GM21528 (cell line): Measurements from ENCODE around the gene ZNF830.
"Not testable (repeated sequence)": the region's sequence is repeated elsewhere in the genome, so short reads cannot be mapped to it uniquely, and the experiment has no call there.

ENCODE experiments used
- ATAC-seq: cut with Tn5 transposase; IDR thresholded peaks from one replicate; pipeline ENCODE4 v1.9.1; 2021; ENCODE audit warnings: mild to moderate bottlenecking, moderate library complexity; ENCODE audit not compliant: unreplicated experiment, low FRiP score

ZNF830 gene, protein sequence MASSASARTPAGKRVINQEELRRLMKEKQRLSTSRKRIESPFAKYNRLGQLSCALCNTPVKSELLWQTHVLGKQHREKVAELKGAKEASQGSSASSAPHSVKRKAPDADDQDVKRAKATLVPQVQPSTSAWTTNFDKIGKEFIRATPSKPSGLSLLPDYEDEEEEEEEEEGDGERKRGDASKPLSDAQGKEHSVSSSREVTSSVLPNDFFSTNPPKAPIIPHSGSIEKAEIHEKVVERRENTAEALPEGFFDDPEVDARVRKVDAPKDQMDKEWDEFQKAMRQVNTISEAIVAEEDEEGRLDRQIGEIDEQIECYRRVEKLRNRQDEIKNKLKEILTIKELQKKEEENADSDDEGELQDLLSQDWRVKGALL

GRCh38 chr17:34961093-34961911, at the start of gene ZNF830, which contains the start of gene CCT6B:
ZNF830 (plus strand) TSS chr17:34961540; CDS start chr17:34961567, 27 bp downstream.
CCT6B (minus strand) TSS chr17:34961460; CDS start chr17:34961393, 67 bp downstream.
- ATAC-seq = peak; percentile 92

DNA sequence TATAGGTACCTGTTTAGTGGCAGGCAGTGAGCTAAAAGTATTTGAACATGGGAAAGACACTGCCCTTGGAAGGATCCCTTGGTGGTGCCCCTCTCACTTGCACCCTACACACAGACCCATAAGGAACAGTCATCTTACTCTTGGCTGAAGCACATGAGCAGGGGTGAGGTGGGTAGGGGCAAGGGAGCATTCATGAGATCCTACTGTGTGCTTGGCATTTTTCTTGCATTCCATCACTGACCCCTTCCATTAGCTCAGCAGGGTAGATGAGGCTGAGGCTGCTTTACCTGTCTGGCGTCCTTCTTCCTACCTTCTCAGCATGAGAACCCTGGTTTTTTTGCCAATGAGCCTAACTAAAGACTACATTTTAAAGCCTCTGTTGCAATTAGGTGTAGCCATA, 48.3 kb upstream of the ZNF830 start:
- ATAC-seq = no peak

GRCh38 chr17:34916120-34916519, 45.2 kb upstream of the ZNF830 start:
- ATAC-seq = no peak

- ATAC-seq = no peak
Measured at GRCh38 chr17:34917381-34917780, 44.0 kb upstream of the ZNF830 start.

- ATAC-seq = no peak
Measured at GRCh38 chr17:34920676-34921075, 40.7 kb upstream of the ZNF830 start.

- no peak for ATAC-seq
Measured at GRCh38 chr17:34926661-34927060, 34.7 kb upstream of the ZNF830 start.

GRCh38 chr17:34930283-34930682, 31.1 kb upstream of the ZNF830 start:
- no peak for ATAC-seq

GRCh38 chr17:34950780-34951179, 10.6 kb upstream of the ZNF830 start:
- ATAC-seq = not testable (repeated sequence)

GRCh38 chr17:34958438-34958837, 2.9 kb upstream of the ZNF830 start:
- no peak for ATAC-seq

DNA sequence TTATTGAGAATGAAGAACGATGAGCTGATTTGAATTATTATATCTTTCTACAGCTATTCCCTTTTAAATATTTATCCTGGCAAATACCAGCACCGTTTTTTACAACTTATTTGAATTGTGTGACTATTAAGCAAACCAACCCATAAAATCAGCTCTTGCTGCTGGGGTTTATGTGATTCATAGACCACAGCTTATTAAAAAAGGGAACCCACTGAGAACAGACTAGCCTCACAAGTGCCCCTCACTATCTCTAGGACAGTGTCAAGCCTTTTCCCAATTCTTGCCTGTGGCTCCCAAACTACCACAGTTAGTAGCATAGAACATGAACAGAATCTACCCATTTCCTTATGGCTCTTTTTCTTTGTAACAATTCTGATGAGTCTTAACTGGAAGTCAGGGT, 12.8 kb downstream of the ZNF830 start:
- ATAC-seq = no peak

DNA sequence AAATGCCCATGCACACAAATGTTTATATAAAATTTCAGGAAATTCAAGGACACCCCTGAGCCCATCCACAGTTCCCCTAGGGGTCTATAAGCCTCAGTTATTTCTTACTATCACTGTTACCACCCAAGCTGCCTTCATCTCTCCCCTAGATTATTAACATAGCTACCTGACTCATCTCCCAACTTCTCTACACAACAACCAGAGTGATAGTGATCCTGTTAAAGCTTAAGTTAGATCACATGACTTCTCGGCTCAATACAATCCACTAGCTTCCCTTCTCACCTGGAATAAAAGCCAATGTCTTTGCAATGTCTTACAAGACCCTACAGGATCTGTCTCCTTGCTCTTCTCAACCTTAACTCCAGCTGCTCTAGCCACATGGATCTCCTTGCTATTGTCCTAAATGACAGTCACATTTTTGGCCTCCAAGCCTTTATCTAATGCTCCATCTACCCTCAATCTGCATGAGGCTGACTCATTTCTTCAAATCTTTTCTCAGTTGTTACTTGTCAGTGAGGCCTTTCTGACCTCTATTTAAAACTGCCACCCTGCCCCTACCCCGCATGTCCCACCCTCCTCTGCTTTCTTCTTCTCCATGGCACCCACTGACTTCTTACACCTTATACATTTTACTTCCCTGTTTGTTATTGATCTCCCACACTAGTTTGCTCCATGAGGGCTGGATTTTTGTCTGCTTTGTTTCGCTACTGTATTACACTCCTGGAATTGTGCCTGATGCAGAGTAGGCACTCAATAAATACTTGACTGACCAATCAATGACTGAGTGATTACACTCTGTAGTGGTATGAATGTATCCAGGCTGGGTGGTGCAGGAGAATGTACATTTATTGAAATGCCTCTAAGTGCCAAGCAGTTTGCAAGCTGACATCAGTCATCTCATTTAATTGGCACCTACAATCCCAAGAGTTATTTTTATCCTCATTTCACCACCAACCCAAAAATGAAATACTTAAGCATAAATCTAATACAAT, 13.8 kb downstream of the ZNF830 start:
- ATAC-seq = no peak

DNA sequence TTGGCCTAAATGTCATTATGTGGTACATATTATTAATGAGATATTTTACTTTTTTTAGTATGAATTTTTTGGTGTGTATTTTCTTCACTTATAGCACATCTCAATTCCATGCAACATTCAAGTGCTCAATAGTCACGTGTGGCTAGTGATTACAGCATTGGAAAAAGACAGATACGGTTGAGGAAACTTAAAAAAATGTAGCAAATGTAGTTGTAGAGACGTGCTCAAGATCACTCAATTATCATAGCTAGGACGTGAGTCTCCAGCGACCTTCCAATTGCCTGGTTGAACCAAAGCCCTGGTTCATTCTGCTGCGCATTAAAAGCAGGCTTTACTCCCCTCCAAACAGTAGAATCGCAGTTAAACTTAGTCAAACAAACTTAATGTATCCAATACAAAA, 17.8 kb downstream of the ZNF830 start:
- ATAC-seq = no peak

DNA sequence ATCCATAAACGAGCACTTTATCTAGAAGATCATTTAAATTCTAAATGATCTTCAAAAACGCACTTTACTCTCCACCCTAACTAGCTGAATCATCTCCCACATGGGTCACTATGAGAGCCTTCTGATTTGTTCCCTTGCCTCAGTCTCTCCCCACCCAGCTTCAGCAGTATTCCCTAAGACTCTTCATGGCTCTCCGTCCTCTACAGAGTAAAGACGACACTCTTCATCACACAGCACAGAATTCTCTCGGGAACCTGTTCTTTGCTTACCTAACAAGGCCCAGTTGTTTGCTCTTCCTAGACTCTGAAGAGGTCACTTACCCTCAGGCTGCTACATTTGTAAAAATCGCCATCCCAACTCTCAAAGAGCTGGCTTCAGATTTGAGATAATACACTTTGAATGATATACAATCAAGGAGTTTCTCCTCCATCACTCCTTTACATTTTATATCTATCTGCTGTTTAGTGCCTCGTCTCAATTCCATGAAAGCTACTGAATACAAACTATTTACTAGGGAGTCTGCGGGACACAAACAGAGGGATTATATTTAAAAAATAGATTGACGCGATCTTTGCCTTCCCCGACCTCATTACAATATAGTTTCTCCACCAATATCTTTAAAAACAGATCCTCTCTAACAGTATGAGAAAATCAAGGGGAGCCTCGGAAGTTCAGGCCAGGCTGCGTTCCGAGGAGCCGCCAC, 18.5 kb downstream of the ZNF830 start:
- no peak for ATAC-seq

GRCh38 chr17:34980353-34980680, 19.0 kb downstream of the ZNF830 start, which contains the start of gene LIG3:
LIG3 (plus strand) TSS chr17:34980512; CDS start chr17:34983006, 2,494 bp downstream.
- peak; percentile 91 for ATAC-seq

DNA sequence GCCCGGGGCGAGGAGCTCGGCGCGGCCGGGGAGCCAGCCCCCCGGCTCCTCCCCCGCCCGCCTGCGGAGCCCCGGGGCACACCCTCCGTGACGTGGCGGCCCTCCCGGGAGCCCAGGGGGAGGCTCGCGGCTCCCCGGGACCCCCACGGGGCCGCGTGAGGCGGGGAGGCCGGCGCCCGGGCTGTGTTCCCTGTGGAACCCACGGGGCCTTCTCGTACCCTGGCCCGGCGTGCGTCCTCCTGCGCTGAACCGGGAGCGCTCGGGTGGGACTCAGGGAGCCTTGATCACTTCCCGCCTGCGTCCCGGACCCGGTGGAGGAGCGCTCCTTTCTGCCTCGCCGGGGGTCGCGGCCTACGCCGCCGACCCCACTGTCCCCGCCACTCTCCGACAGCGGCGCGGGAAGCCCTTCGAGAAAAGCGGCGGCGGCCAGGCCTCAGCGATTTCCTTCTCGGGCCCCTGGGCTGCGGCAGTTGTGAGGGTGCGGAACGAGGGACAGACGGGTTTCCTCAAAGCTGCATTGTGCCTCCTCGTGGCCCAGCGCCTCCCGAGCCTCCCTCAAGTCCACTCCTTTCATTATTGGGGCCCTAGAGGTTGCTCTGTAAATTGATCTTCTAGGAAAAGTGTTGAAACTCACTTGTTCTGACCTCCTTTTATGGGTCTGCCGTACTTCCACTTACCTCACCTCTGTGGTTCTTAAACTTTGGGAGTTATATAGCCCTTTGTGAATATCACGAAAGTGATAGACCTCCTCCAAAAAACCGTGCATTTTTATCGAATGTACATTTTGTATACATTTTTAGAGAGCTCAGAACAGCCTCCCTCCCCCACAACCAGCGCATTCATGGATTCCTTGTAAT, 19.6 kb downstream of the ZNF830 start:
- peak; percentile 79 for ATAC-seq

- ATAC-seq = no peak
Measured at GRCh38 chr17:34981538-34982241, 20.4 kb downstream of the ZNF830 start.

DNA sequence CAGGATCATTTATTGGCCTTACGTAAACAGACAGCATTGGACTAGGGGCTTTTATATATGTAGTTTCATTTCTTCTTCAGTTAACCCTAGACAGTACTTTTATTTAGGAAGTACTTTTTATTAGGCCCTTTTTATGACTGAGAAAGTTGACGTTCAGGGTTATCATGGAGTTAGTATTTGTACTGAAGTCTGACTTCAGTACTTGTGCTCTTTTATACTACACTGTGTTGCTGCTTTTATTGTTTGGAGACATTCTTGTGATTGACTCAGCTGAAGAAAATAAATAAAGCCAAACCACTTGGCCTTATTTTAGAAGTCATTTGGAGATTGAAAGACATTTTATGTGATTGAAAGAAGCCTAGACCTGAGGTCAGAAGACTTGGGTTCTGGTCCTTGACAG, 25.9 kb downstream of the ZNF830 start:
- no peak for ATAC-seq

DNA sequence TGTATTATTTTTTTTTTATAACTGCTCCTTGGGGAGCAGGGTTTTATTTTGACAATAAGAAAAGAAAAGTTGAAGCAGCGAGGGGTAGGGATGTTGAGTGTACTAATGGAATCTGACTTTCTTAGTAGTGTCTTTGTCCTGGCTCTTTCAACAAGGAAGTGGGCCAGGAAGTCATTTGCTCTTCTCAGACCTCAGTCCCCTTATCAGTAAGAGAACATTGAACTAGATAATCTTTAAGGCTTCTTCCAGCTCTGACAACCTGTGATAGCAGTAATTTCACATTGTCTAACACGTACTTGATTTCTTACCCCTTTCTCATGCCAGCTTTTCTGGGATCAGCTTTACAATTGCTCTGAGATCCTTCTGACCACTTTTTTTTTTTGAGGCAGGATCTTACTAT, 27.3 kb downstream of the ZNF830 start:
- ATAC-seq = no peak
